Activated T-cell treated with anti-CD3 and anti-CD28 coated beads for 24 hours (primary cell): ENCODE data around the gene SLK.

Experiments
- DNase-seq: peaks from one replicate; pipeline ENCODE4 v3.0.0-alpha.2; 2020; ENCODE audit warnings: low read depth

SLK gene

GRCh38 chr10:103941801-103942200 lies 25.1 kb upstream of the SLK start:
- DNase-seq = no peak

- DNase-seq = no peak
Observed at GRCh38 chr10:103942866-103943265, 24.1 kb upstream of the SLK start.

DNA sequence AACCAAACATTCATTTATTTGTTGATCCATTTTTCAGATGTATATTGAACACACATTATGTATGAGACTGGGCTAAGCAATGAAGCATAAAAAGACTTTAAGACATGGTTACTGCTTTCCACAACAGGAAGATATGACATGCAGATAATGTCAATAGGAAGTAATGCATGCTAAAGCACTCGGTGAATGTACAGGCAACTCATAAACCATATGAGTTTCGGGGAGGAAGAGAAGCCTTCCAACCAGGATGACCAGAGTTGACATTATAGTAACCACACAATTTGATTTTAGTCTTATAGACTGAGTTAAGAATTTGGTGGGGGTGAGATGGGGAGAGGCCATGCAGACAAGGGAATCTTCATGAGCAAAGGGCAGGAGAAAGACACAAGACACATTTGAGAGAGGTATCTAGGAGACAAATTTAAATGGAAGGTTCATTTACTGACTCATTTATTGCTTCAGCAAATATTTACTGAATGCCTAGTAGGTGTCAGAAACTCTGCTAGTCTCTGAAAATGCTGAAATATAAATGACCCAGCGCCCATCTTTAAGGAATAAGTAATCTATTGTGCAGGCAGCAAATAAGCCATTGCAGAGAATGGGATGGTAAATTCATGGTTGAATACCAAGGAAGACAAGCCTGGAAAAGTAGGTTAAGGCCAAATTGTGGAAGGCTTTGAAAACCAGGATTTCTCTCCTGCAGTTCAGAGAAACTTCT lies 19.0 kb upstream of the SLK start:
- no peak for DNase-seq

DNA sequence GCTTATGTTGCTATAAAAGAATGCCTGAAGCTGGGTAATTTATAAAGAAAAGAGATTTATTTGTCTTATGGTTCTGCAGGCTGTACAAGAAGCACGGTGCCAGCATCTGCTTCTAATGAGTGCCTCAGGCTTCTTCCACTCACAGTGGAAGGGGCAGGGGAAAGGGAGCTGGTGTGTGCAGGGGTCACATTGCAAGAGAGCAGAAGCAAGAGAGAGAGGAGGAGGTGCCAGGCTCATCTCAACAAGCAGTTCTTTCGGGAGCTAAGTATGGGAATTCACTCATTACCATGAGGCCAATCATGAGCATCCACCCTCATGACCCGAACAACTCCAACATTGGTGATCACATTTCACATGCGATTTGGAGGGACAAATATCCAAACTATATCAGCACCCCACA lies 17.2 kb upstream of the SLK start:
- DNase-seq = no peak

DNA sequence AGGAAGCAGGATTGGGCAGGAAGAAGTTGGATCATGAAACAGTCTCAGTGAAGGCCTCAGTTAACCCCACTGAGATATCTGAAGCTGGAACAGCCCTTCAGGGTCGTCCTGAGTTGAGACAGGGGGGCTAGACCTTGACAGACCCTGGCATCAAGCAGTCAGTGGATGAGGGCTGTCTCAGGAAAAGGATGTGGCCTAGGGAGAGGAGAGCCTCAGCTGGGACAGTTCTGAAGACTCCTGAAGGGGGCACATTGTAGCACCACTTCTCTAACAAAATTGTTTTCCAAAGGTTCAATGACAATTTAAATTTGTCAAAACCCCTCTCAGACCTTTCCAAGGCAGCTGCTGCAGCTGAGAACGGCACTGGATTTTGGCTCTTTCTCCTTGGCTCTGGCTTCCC lies 15.8 kb upstream of the SLK start:
- no peak for DNase-seq

GRCh38 chr10:103951942-103952341 lies 15.0 kb upstream of the SLK start:
- DNase-seq = no peak

GRCh38 chr10:103954543-103954942 lies 12.4 kb upstream of the SLK start:
- no peak for DNase-seq

DNA sequence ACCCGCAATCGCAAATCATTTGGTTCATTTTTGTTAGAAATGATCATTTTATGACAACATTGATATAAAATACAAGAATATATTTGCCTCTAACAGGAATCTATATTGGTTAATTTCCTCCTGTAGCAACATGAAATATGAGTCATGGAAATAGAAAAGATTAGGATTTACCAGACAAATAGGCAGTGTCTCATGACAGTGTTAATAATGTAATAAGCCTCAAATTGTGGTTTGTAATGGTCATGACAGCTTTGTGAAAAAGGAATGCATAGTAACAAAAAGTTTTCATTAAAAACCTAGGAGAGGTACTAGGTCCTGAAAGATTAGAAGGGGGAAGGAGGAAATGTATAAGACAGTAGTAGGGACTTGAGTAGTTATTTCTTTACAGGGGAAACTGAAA lies 7.9 kb upstream of the SLK start:
- DNase-seq = no peak

DNA sequence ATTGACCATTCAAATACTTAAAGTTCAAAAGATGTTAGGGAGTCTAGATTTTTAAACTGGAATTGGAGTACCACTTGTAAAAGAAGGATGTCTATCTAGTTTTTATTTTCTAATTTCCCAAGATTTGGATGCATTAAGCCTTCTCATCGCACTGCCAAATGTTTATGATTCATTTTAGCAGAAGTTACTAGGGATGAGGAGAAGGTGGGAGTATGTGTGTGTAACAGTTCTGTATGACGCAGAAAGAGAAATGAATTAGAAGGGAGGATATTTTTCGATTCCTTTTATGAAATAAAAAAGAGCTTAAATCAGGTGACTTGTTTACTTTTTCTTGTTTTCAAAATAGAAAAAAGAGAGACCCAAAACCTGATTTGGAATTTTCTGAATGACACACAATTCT lies 6.8 kb upstream of the SLK start:
- DNase-seq = no peak

GRCh38 chr10:103967448-103968071 lies 620 bp downstream of the SLK start:
- DNase-seq = no peak

- no peak for DNase-seq
Observed at GRCh38 chr10:103968441-103969391, 1.8 kb downstream of the SLK start.

GRCh38 chr10:103969436-103969835 lies 2.5 kb downstream of the SLK start:
- DNase-seq = no peak

- no peak for DNase-seq
Observed at GRCh38 chr10:103969857-103970627, 3.1 kb downstream of the SLK start.

- DNase-seq = no peak
Observed at GRCh38 chr10:103975169-103975568, 8.2 kb downstream of the SLK start.

DNA sequence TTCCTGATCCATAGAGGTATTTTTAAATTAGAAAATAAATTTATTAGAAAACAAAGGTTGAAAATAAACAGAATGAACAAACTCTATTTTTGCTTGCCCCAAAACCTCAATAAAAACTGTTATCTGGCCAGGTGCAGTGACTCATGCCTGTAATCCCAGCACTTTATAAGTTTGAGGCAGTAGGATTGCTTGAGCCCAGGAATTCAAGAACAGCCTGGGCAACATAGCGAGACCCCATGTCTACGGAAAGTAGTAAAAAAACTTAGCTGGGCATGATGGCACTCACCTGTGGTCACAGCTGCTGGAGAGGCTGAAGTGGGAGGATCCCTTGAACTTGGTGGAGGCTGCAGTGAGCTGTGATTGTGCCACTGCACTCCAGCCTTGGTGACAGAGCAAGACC lies 10.3 kb downstream of the SLK start:
- DNase-seq = no peak

DNA sequence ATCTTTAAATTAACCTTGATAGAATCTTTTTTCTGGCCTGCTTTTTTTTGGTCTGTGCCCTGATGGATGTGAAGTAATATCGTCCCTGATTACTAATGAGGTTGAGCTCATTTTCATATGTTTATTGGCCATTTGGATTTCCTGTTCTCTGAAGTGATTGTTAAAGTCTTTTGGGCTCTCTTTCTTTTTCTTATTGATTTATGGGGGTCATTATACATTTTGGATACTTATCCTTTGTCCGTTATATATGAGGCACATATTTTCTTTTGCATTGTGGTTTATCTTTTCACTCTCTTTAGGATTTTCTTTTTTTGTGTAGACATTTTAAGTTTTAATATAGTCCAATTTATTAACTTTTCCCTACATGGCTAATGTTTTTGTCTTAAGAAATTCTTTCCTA lies 12.6 kb downstream of the SLK start:
- DNase-seq = no peak

DNA sequence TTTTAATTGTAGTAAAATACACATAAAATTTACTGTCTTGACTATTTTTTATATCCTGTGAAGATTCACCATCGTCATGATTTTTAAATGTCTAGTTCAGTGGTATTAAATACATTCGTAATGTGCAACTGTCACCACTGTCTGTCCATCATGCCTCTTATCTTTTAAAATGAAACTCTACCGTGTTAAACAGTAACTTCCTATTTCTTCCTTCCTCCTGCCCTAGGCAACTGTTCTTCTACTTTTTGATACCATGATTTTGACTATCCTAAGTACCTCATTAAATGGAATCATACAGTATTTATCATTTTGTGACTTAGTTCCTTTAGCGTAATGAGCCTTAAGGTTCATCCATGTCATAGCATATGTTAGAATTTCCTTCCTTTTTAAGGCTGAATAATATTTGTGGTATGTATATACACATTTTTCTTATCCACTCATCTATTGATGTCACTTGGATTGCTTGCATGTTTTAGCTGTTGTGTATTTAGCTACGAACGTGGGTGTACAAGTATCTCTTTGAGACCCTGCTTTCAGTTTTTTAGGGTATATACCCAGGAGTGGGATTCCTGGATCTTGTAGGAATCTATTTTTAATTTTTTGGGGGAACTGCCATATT lies 13.5 kb downstream of the SLK start:
- DNase-seq = no peak

GRCh38 chr10:103982639-103983038 lies 15.7 kb downstream of the SLK start:
- DNase-seq = no peak

DNA sequence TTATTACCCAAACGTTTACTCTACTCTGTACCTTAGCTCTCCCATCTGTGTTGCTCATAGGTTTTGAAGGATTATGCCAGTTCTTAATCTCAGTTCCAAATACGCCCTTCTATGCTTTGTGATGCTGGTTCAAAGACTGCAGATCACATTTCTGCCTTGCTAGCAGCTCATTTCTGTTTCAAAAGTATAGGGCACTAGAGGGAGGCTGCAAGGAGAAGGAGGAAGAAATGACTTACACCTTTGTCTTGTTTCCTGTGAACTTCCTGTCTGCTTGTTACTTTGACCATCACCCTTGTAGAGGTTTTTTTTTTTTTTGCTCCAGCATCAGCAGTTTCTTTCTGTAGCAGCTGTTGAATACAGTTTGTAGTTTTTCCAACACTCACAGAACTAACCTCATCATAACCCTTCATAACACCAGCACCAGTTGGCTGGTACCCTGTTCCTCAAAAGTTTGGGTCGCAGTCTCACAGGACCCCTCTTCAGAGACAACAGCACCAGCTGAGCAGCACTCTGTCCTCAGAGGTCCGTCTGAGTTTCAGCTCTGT lies 16.5 kb downstream of the SLK start:
- DNase-seq = no peak

GRCh38 chr10:103985726-103986125 lies 18.8 kb downstream of the SLK start:
- no peak for DNase-seq

GRCh38 chr10:103986360-103986759 lies 19.4 kb downstream of the SLK start:
- DNase-seq = no peak
